ENCODE data around the gene SLCO4A1.

Gene SLCO4A1

DNA sequence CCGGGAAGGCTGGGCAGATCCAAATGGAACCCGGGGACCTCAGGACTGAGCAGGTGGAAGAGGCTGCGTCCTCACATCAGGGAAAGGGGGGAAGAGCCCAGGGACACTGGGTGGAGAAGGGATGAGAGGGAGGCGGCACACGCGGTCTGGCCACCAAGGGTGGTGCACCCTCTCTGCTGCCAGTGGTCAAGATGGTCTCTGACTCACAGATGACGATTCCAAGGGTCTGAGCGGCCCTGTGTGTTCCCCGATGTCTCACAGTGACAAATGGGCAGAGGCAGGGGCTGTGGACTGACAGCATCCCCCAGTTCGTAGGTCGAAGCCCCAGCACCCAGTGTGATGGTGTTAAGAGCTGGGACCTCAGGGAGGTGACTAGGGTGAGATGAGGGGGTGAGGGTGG is 32.1 kb downstream of the SLCO4A1 start:
- no peak for DNase-seq (ENCODE audit: low read depth, low spot score)
- TF ChIP-seq CTCF (IDR thresholded peaks at IDR 0.05; ENCODE audit: insufficient read depth, low read length, missing control alignments), result no peak
- no peak overlapping the region for H3K4me3 ChIP-seq (ENCODE audit: low read depth, low read length)
- ChIA-PET CTCF (interaction anchor here (1.3 to 13.5 kb wide), 4 partner anchors 8 to 134 kb away, joined by 3 to 262 read pairs (median 12); no protein-coding TSS in a partner anchor), POLR2A (no interaction called here)

- POLR2A ChIA-PET, result no interaction called here
- no peak for TF ChIP-seq CTCF (IDR thresholded peaks at IDR 0.05; ENCODE audit: insufficient read depth, low read length, missing control alignments)
- H3K4me3 ChIP-seq (ENCODE audit: low read depth, low read length), result no peak overlapping the region
- DNase-seq (ENCODE audit: low read depth, low spot score), result no peak
- CTCF ChIA-PET, result interaction anchor here (1.3 to 13.5 kb wide), 4 partner anchors 8 to 133 kb away, joined by 3 to 262 read pairs (median 12); no protein-coding TSS in a partner anchor
Measured at GRCh38 chr20:62675156-62675876, 33.0 kb downstream of the SLCO4A1 start.

DNA sequence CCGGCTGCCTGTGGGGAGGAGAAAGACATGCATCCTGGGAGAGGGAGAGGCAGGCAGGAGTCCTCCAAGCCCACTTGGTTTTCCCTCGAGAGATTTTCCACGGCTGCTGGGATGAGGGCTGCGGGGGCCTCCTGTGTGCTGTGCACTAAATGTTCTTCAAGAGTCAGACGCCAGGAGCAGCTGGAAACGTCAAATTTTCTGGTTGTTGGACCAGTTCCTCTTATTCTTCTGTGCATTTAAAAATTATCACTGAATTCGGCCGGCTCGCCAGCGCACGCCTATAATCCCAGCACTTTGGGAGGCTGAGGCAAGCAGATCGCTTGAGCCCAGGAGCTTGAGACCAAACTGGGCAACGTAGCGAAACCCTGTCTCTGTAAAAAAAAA is 33.6 kb downstream of the SLCO4A1 start:
- no peak for TF ChIP-seq CTCF (IDR thresholded peaks at IDR 0.05; ENCODE audit: insufficient read depth, low read length, missing control alignments)
- no peak overlapping the region for H3K4me3 ChIP-seq (ENCODE audit: low read depth, low read length)
- ChIA-PET POLR2A (no interaction called here), CTCF (interaction anchor here (1.3 to 13.5 kb wide), 2 partner anchors 9 to 115 kb away, joined by 4 to 262 read pairs; no protein-coding TSS in a partner anchor)
- DNase-seq (ENCODE audit: low read depth, low spot score), result no peak

DNA sequence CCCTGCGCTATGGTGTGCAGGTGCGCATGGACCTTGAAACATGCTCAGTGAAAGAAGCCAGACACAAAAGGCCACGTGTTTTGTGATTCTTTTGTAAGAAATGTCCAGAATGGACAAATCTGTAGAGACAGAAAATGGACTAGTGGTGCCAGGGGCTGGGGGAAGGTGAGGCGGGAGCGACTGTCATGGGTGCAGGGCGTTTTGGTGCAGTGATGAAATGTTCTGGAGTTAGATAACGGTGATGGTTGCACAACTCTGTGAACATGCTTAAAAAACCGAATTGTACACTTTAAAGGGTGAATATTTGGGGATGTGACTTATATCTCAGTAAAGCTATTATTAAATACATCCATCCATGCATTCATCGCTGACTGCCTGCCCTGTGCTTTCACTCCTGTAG is 34.7 kb downstream of the SLCO4A1 start:
- CTCF ChIA-PET, result interaction anchor here (1.2 kb wide), 1 partner anchor 113 kb away, joined by 6 read pairs; no protein-coding TSS in a partner anchor
- no peak for TF ChIP-seq CTCF (IDR thresholded peaks at IDR 0.05; ENCODE audit: insufficient read depth, low read length, missing control alignments)
- no peak for DNase-seq (ENCODE audit: low read depth, low spot score)
- POLR2A ChIA-PET, result no interaction called here
- no peak overlapping the region for H3K4me3 ChIP-seq (ENCODE audit: low read depth, low read length)

- H3K4me3 ChIP-seq (ENCODE audit: low read depth, low read length), result no peak overlapping the region
- no peak for TF ChIP-seq CTCF (IDR thresholded peaks at IDR 0.05; ENCODE audit: insufficient read depth, low read length, missing control alignments)
- POLR2A ChIA-PET, result no interaction called here
- CTCF ChIA-PET, result interaction anchor here (1.2 to 3.2 kb wide), 4 partner anchors 7 to 131 kb away, joined by 4 to 17 read pairs (median 10); no protein-coding TSS in a partner anchor
- no peak for DNase-seq (ENCODE audit: low read depth, low spot score)
Measured at GRCh38 chr20:62677678-62678077, 35.4 kb downstream of the SLCO4A1 start.

GRCh38 chr20:62678553-62678952 is 36.2 kb downstream of the SLCO4A1 start:
- TF ChIP-seq CTCF (IDR thresholded peaks at IDR 0.05; ENCODE audit: insufficient read depth, low read length, missing control alignments), result no peak
- no peak for DNase-seq (ENCODE audit: low read depth, low spot score)
- ChIA-PET POLR2A (interaction anchor here (0.6 kb wide), 1 partner anchor 113 kb away, joined by 5 read pairs; no protein-coding TSS in a partner anchor), CTCF (interaction anchor here (0.8 to 3.2 kb wide), 4 partner anchors 8 to 130 kb away, joined by 4 to 17 read pairs (median 8); no protein-coding TSS in a partner anchor)
- H3K4me3 ChIP-seq (ENCODE audit: low read depth, low read length), result no peak overlapping the region
